Measurements from ENCODE around the gene FAM107A. TPM values are rescaled to one million over a fixed set of nuclear protein-coding genes. Genes with fewer than 3 reads are reported as not detected.

FAM107A gene
- total and polyA plus RNA-seq, 2 of the 13 experiments (the other 11 are each of a cell fraction or from before 2014, with no cell fraction given) = not detected

- TF ChIP-seq FOXA1 (IDR thresholded peaks at IDR 0.05) (no peak), FOXA1 (CRISPR knock-in tag; IDR thresholded peaks at IDR 0.05) (peak; percentile 75), NFATC3 (CRISPR knock-in tag; IDR thresholded peaks at IDR 0.05) (no peak), DPF2 (CRISPR knock-in tag; IDR thresholded peaks at IDR 0.05; ENCODE audit: borderline replicate concordance, low read depth) (0 out of 2 replicates have a peak, but pooled peaks have one; percentile 61), KLF15 (CRISPR knock-in tag; IDR thresholded peaks at IDR 0.05; ENCODE audit: borderline replicate concordance) (no peak), RFXANK (CRISPR knock-in tag; IDR thresholded peaks at IDR 0.05) (no peak), TBX2 (CRISPR knock-in tag; IDR thresholded peaks at IDR 0.05; ENCODE audit: borderline replicate concordance) (no peak; the same call in 1 of the 2 replicates), EP300 (IDR thresholded peaks at IDR 0.05; ENCODE audit: low read depth in 2 of 2, low read length in 2 of 2) (peak in 1 of 2 experiments; percentile 47; a peak in 2 of 4 replicates), EP300 (CRISPR knock-in tag; IDR thresholded peaks at IDR 0.05; ENCODE audit: borderline replicate concordance) (no peak), ATM (IDR thresholded peaks at IDR 0.05; ENCODE audit: borderline replicate concordance) (no peak), ZNF292 (CRISPR knock-in tag; IDR thresholded peaks at IDR 0.05; ENCODE audit: borderline replicate concordance, low read depth) (peak; percentile 87; the same call in 1 of the 2 replicates), TMF1 (CRISPR knock-in tag; IDR thresholded peaks at IDR 0.05; ENCODE audit: low read depth) (0 out of 2 replicates have a peak, but pooled peaks have one; percentile 66), HES4 (CRISPR knock-in tag; IDR thresholded peaks at IDR 0.05; ENCODE audit: borderline replicate concordance) (no peak), ZFP36 (IDR thresholded peaks at IDR 0.05; ENCODE audit: borderline replicate concordance, low read depth, low read length, partially characterized antibody) (no peak), SMARCE1 (IDR thresholded peaks at IDR 0.05; ENCODE audit: borderline replicate concordance) (no peak)
- TF ChIP-seq, protein P1, sequence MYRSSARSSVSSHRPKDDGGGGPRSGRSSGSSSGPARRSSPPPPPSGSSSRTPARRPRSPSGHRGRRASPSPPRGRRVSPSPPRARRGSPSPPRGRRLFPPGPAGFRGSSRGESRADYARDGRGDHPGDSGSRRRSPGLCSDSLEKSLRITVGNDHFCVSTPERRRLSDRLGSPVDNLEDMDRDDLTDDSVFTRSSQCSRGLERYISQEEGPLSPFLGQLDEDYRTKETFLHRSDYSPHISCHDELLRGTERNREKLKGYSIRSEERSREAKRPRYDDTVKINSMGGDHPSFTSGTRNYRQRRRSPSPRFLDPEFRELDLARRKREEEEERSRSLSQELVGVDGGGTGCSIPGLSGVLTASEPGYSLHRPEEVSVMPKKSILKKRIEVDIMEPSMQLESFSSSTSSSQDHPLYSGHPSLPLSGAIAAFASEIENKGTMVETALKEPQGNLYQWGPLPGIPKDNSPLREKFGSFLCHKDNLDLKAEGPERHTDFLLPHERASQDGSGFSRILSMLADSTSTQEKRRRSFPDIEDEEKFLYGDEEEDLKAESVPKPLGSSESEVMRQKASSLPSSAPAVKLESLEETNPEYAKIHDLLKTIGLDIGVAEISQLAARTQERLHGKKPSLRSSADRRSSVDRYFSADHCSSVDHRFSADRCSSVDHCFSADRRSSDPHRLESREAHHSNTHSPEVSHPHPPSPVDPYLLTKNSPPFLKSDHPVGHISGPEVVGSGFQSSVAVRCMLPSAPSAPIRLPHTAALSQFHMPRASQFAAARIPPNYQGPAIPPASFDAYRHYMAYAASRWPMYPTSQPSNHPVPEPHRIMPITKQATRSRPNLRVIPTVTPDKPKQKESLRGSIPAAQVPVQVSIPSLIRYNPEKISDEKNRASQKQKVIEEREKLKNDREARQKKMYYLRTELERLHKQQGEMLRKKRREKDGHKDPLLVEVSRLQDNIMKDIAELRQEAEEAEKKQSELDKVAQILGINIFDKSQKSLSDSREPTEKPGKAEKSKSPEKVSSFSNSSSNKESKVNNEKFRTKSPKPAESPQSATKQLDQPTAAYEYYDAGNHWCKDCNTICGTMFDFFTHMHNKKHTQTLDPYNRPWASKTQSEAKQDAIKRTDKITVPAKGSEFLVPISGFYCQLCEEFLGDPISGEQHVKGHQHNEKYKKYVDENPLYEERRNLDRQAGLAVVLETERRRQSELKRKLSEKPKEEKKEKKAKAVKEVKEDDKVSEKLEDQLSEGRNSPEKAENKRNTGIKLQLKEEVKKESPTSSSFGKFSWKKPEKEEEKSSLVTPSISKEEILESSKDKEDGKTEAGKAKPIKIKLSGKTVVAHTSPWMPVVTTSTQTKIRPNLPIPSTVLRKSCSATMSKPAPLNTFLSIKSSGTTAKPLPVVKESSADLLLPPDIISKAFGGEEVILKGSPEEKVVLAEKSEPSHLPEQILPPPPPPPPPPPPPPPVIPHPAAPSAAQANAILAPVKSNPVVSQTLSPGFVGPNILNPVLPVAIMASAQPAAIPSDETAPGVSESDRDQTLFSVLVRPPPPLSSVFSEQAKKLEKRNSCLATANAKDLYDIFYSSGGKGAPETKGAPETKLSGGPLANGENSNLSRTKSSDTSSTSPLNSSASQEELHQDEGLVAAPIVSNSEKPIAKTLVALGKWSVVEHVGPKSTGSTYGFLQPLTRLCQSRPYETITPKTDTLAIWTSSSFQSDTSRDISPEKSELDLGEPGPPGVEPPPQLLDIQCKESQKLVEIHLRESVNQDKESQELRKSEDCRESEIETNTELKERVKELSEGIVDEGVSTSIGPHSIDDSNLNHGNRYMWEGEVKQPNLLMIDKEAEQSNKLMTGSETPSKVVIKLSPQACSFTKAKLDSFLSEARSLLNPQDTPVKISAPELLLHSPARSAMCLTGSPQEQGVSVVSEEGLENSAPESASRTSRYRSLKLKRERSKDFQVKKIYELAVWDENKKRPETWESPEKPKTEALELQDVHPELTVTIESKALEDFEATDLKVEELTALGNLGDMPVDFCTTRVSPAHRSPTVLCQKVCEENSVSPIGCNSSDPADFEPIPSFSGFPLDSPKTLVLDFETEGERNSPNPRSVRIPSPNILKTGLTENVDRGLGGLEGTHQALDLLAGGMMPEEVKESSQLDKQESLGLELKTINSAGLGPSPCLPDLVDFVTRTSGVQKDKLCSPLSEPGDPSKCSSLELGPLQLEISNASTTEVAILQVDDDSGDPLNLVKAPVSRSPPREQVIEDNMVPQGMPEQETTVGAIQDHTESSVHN (CRISPR knock-in tag; IDR thresholded peaks at IDR 0.05) = peak; percentile 71; the same call in 1 of the 2 replicates
- TF ChIP-seq, protein P2, sequence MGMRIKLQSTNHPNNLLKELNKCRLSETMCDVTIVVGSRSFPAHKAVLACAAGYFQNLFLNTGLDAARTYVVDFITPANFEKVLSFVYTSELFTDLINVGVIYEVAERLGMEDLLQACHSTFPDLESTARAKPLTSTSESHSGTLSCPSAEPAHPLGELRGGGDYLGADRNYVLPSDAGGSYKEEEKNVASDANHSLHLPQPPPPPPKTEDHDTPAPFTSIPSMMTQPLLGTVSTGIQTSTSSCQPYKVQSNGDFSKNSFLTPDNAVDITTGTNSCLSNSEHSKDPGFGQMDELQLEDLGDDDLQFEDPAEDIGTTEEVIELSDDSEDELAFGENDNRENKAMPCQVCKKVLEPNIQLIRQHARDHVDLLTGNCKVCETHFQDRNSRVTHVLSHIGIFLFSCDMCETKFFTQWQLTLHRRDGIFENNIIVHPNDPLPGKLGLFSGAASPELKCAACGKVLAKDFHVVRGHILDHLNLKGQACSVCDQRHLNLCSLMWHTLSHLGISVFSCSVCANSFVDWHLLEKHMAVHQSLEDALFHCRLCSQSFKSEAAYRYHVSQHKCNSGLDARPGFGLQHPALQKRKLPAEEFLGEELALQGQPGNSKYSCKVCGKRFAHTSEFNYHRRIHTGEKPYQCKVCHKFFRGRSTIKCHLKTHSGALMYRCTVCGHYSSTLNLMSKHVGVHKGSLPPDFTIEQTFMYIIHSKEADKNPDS (CRISPR knock-in tag; IDR thresholded peaks at IDR 0.05) = no peak; the same call in 1 of the 2 replicates
These were observed 57.4 kb downstream of the FAM107A start (continued) for GRCh38 chr3:58519668-58520402.

Data from HepG2 (cell line).